ENCODE results near the gene RTEL1.

- TF ChIP-seq CTCF (IDR thresholded peaks at IDR 0.05; ENCODE audit: low read depth, low read length) (no peak), MYC (IDR thresholded peaks at IDR 0.05; ENCODE audit: low read depth, low read length) (no peak), POLR2A (IDR thresholded peaks at IDR 0.05; ENCODE audit: extremely low read depth, insufficient read length) (no peak)
Observed at GRCh38 chr20:63690003-63690897, 32.1 kb downstream of the RTEL1 start.

Measured in NB4 (cell line).